Measurements from ENCODE around the gene VPS35L. TPM values are rescaled to one million over a fixed set of nuclear protein-coding genes. Genes with fewer than 3 reads are reported as not detected.

Gene VPS35L
- total and polyA plus RNA-seq, 10 of the 15 experiments (the other 5 are each of a cell fraction or from before 2014, with no cell fraction given): 14.9 to 44.1 (median 26.3) TPM

DNA sequence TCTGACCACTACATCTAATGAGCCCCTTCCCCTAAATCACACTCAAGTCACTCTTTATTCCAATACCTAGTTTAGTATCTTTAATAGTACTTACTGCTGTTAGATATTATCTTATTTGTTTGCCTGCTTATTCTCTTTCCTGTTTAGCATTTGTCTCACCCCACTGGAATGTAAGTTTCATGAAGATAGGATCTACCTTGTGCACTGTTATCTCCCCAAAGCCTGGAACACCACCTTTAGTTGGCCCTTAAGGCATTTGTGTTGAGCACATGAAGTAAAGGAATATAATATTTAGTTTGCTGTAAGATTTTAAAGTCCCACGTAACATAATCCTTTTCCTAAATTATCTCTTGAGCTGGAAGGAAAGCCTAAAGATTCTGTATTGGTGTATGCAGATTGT lies 50.2 kb downstream of the VPS35L start:
- H3K27me3 ChIP-seq (replicated peaks in 1 of 2; ENCODE audit: control insufficient read depth in 2 of 2, insufficient read depth in 2 of 2, low read length in 1 of 2): no peaks in the 10 kb centered on the region
- H4K20me1 ChIP-seq (ENCODE audit: control insufficient read depth, insufficient read depth): no peaks in the 10 kb centered on the region
- H3K9ac ChIP-seq (ENCODE audit: control insufficient read depth, insufficient read depth, low read length): no peak overlapping the region
- SMC1A ChIA-PET (ENCODE audit: uncharacterized antibody, unreplicated experiment): interaction anchor here (1.6 to 2.9 kb wide), 2 partner anchors 17 to 281 kb away, joined by 3 to 10 read pairs; no protein-coding TSS in a partner anchor
- H3K4me3 ChIP-seq: no peak overlapping the region
- FAIRE-seq (no peak), DNase-seq (ENCODE audit: low read depth, low spot score) (no peak), ATAC-seq (no peak)
- CTCF ChIA-PET: interaction anchor here (1.4 to 2.3 kb wide), 3 partner anchors 17 to 281 kb away, joined by 3 to 12 read pairs (median 6); partner anchors contain the start of gene VPS35L
- POLR2A ChIA-PET: no interaction called here
- H3K27ac ChIP-seq (ENCODE audit: control insufficient read depth, insufficient read depth): no peak overlapping the region
- no peaks in the 10 kb centered on the region; the same call in 2 of the 3 replicates for H3K9me3 ChIP-seq (replicated peaks; ENCODE audit: control insufficient read depth, insufficient read depth, low read length)
- H3K36me3 ChIP-seq (ENCODE audit: control insufficient read depth in 2 of 2, insufficient read depth in 2 of 2, low read length in 1 of 2): peaks cover 2 to 12% of the 10 kb centered on the region in 2 experiments; a peak in 3 of 4 replicates
- RAD21 ChIA-PET (ENCODE audit: unreplicated experiment): interaction anchor here (1.1 to 5.2 kb wide), 2 partner anchors 44 to 281 kb away, joined by 4 to 30 read pairs; no protein-coding TSS in a partner anchor
- TF ChIP-seq, protein P1, sequence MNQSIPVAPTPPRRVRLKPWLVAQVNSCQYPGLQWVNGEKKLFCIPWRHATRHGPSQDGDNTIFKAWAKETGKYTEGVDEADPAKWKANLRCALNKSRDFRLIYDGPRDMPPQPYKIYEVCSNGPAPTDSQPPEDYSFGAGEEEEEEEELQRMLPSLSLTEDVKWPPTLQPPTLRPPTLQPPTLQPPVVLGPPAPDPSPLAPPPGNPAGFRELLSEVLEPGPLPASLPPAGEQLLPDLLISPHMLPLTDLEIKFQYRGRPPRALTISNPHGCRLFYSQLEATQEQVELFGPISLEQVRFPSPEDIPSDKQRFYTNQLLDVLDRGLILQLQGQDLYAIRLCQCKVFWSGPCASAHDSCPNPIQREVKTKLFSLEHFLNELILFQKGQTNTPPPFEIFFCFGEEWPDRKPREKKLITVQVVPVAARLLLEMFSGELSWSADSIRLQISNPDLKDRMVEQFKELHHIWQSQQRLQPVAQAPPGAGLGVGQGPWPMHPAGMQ (IDR thresholded peaks at IDR 0.05; ENCODE audit: borderline replicate concordance): no peak
- TF ChIP-seq, protein P2, sequence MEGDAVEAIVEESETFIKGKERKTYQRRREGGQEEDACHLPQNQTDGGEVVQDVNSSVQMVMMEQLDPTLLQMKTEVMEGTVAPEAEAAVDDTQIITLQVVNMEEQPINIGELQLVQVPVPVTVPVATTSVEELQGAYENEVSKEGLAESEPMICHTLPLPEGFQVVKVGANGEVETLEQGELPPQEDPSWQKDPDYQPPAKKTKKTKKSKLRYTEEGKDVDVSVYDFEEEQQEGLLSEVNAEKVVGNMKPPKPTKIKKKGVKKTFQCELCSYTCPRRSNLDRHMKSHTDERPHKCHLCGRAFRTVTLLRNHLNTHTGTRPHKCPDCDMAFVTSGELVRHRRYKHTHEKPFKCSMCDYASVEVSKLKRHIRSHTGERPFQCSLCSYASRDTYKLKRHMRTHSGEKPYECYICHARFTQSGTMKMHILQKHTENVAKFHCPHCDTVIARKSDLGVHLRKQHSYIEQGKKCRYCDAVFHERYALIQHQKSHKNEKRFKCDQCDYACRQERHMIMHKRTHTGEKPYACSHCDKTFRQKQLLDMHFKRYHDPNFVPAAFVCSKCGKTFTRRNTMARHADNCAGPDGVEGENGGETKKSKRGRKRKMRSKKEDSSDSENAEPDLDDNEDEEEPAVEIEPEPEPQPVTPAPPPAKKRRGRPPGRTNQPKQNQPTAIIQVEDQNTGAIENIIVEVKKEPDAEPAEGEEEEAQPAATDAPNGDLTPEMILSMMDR (IDR thresholded peaks at IDR 0.05 in 2 of 3, conservative IDR thresholded peaks at IDR 0.05 in 1 of 3; ENCODE audit: control insufficient read depth in 2 of 3, extremely low read depth in 1 of 3, insufficient read depth in 1 of 3, low read depth in 3 of 3, low read length in 3 of 3): no peak
- TF ChIP-seq IKZF1 (conservative IDR thresholded peaks at IDR 0.05) (no peak), BCL11A (IDR thresholded peaks at IDR 0.05; ENCODE audit: low read depth, low read length) (no peak), PRDM15 (CRISPR knock-in tag; IDR thresholded peaks at IDR 0.05) (no peak), POU2F2 (IDR thresholded peaks at IDR 0.05; ENCODE audit: borderline replicate concordance, low read depth, low read length) (no peak), MTA2 (IDR thresholded peaks at IDR 0.05; ENCODE audit: low read depth) (no peak), CBX3 (IDR thresholded peaks at IDR 0.05; ENCODE audit: borderline replicate concordance, low read depth) (no peak), MTA3 (IDR thresholded peaks at IDR 0.05; ENCODE audit: borderline replicate concordance, low read length) (no peak), RELA (IDR thresholded peaks at IDR 0.05; ENCODE audit: borderline replicate concordance, partially characterized antibody) (no peak), PML (IDR thresholded peaks at IDR 0.05; ENCODE audit: low read length) (no peak), HCFC1 (IDR thresholded peaks at IDR 0.05; ENCODE audit: low read length) (no peak), NR2C1 (IDR thresholded peaks at IDR 0.05) (no peak), MXI1 (IDR thresholded peaks at IDR 0.05; ENCODE audit: low read depth, low read length) (no peak), ZNF384 (IDR thresholded peaks at IDR 0.05; ENCODE audit: borderline replicate concordance, low read depth, low read length) (no peak), RCOR1 (conservative IDR thresholded peaks at IDR 0.05; ENCODE audit: low read depth, low read length) (no peak)
- TF ChIP-seq, protein P3, sequence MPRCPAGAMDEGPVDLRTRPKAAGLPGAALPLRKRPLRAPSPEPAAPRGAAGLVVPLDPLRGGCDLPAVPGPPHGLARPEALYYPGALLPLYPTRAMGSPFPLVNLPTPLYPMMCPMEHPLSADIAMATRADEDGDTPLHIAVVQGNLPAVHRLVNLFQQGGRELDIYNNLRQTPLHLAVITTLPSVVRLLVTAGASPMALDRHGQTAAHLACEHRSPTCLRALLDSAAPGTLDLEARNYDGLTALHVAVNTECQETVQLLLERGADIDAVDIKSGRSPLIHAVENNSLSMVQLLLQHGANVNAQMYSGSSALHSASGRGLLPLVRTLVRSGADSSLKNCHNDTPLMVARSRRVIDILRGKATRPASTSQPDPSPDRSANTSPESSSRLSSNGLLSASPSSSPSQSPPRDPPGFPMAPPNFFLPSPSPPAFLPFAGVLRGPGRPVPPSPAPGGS (IDR thresholded peaks at IDR 0.05; ENCODE audit: borderline replicate concordance, insufficient read depth, low read depth, low read length, poor library complexity, severe bottlenecking): no peak
- intact Hi-C loops (cut with micrococcal nuclease; ENCODE audit: unreplicated experiment): no loop called here
- in situ Hi-C loops (cut with MboI): no loop called here
- H2AFZ ChIP-seq (ENCODE audit: control insufficient read depth, low read depth, low read length): no peak overlapping the region
- BruUV-seq (replicated peaks): no TSS peak
- WGBS (ENCODE audit: insufficient coverage, insufficient replicate concordance, low lambda C conversion rate, missing lambda C conversion rate): 100% methylated on average over 1 of the region's 1 CpG
- H3K4me2 ChIP-seq (ENCODE audit: control insufficient read depth, insufficient read depth): no peak overlapping the region
- H3K79me2 ChIP-seq (ENCODE audit: control insufficient read depth, insufficient read depth, low read length): no peaks in the 10 kb centered on the region
- no peaks in the 10 kb centered on the region for H3K4me1 ChIP-seq (ENCODE audit: control insufficient read depth, insufficient read depth, low read length)
